Uterine smooth muscle cell (primary cell): ENCODE data around the gene USP14. TPM values are rescaled to one million over a fixed set of nuclear protein-coding genes. Genes with fewer than 3 reads are reported as not detected.

Experiments
- total RNA-seq: library from RNA; depleted of rRNA; stranded (reverse); fragments of >200 nt; gene quantifications from 2 replicates; pipeline ENCODE4 v1.2.3, GENCODE V29; 2014

USP14 gene
- total RNA-seq, result 36.1 and 38.6 TPM in 2 replicates

GRCh38 chr18:158128-159036, at the start of gene USP14:
TSS of gene USP14 (plus strand) at chr18:158557. CDS start at chr18:158699, 142 bp downstream.

Other genes starting within 250 kb of the USP14 start
- gene TUBB8B, start 108.9 kb upstream of the USP14 start, total RNA-seq, result not detected in 2 replicates
- 46.2 and 57.3 TPM in 2 replicates for gene THOC1, start 109.5 kb downstream of the USP14 start, total RNA-seq